Epithelial cell of proximal tubule (primary cell): ENCODE measurements around the gene TBC1D19. TPM values are rescaled to one million over a fixed set of nuclear protein-coding genes. Genes with fewer than 3 reads are reported as not detected.
A peak's percentile ranks its signal among the peaks of the same experiment; 100 is the strongest.

Experiments used
- DNase-seq: peaks from one replicate; pipeline ENCODE4 v3.0.0-alpha.2; 2011; ENCODE audit warnings: low read depth
- H3K4me3 ChIP-seq: 2 replicates; pipeline ENCODE4 v1.5.1; 2011; ENCODE audit warnings: low read depth, mild to moderate bottlenecking, low read length
- total RNA-seq: library from RNA; depleted of rRNA; stranded (reverse); fragments of >200 nt; gene quantifications from 2 replicates; pipeline ENCODE4 v1.2.3, GENCODE V29; 2015
- TF ChIP-seq, protein P1 (sequence below): conservative IDR thresholded peaks from 2 replicates; pipeline ENCODE4 v1.5.1; 2012; ENCODE audit warnings: low read depth, mild to moderate bottlenecking, low read length

Gene TBC1D19
- total RNA-seq, 1 donor from 2014 or later, result 27.9 TPM

DNA sequence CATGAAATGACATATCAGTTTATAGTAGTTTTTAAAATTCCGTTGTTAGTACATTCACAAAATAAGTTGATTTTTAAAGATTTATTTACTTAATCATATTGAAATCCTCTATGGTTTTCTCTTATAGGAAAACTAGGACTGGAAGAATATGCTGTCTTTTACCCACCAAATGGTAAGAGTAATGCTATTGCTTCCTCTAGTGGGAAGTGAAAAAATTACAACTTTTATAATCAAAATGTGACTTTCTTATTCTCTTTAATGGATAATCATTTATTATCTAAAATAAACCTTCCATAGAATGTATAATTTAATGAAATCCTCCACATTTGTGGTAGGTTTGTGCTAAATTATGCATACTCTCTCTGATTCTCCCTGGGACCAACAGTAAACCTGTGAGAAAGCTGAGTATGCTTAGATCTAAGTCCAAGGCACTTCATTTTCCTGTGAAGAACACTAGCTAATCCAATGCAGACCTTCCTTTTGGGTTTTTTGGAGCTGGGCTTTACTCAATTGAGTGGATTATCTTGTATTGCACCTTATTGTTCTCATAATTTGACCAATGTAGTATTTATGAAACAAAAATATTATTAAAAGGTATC lies 136.2 kb downstream of the TBC1D19 start:
- no peak for DNase-seq
- TF ChIP-seq, protein P1, sequence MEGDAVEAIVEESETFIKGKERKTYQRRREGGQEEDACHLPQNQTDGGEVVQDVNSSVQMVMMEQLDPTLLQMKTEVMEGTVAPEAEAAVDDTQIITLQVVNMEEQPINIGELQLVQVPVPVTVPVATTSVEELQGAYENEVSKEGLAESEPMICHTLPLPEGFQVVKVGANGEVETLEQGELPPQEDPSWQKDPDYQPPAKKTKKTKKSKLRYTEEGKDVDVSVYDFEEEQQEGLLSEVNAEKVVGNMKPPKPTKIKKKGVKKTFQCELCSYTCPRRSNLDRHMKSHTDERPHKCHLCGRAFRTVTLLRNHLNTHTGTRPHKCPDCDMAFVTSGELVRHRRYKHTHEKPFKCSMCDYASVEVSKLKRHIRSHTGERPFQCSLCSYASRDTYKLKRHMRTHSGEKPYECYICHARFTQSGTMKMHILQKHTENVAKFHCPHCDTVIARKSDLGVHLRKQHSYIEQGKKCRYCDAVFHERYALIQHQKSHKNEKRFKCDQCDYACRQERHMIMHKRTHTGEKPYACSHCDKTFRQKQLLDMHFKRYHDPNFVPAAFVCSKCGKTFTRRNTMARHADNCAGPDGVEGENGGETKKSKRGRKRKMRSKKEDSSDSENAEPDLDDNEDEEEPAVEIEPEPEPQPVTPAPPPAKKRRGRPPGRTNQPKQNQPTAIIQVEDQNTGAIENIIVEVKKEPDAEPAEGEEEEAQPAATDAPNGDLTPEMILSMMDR, result peak; percentile 67

DNA sequence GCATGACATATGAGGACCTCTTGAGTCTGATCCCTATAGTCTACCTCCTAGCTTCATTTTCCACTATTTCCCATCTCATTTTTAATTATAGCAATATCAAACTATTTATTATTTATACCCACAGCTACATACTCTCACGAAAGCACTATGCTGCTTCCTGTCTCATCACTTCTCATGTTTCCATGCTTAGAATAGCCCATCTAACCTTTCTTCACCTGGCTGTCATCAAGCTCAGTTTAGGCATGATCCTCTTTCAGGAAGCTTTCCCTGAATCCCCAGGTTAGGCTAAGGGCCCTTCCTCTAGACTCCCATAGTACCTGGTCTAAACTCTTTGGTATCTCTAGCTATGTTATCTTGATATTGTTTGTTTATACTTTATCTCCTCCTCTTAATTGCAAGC lies 137.8 kb downstream of the TBC1D19 start:
- TF ChIP-seq, protein P1, result no peak
- H3K4me3 ChIP-seq, result no peak overlapping the region
- no peak for DNase-seq

More for the DNA sequence above, 136.2 kb downstream of the TBC1D19 start:
- no peak overlapping the region for H3K4me3 ChIP-seq

DNA sequence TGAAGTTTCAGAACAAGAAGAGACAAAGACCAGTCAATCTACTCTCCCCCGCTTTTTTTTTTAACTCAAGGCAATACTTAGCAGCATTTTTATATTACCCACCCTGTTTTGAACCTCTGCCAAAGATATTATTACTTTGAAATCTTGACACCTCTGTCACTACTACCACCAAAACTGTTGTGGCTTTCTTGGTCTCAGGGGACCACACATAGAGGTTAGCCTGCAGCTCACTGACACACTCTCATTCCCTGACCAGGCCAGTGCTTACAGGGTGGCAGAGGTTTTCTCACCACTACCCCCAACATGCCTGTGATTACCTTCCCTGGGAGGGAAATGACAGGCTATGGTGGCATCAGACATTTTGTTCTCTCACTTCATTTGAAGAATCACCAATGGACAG lies 139.3 kb downstream of the TBC1D19 start:
- no peak for DNase-seq
- H3K4me3 ChIP-seq, result no peak overlapping the region
- TF ChIP-seq, protein P1, result no peak

DNA sequence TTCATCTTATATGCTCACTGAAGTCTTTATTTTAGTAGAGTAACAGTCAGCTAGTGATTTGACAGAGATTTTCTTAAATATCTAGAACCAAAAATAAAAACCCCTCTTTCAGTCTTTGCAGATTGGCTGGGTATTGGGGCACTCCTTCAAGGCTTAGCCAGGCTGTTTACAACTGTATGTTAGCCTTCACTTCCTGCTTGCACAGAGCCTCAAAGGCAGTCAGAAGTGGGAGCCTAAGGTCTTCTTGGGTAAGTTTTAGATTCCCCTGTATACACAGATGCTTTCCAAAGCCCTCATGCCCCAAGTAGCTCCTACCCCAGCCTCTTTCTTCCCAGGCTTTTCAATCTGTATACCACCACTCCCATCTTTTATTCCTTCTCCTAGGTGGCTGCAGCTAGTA lies 140.7 kb downstream of the TBC1D19 start:
- H3K4me3 ChIP-seq, result no peak overlapping the region
- TF ChIP-seq, protein P1, result no peak
- no peak for DNase-seq

DNA sequence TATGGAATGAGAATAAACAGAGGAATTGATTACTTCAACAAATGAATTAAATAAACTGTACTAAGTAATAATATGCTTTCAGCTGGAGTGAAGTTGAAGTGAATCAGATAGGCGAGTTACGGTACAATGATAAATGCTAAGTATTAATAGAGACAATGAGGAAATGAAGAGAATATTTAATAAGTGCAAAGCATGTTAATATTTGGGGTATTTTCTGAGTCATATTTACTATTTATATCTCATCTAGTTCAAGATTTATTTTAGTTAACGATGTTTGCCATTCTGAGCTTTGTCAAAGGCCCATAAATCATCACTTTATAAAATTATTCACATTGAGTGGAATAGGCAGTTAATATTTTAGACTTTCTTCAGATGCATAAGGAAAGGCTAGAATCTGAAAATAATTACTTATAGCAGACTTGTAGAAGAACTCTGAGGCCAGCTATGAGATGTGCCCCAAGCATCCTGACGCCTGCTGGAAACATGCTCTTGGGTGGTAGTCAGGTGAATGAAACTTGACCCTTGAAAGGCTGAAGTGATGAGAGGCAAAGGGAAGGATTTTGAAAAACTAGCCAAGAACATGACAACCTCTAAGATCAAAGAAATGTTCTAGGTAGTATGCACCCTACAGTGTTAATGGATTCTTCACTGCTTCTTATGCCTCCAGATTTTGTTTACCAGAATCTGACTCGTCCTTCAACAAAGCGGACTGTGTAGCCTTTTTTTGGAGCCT lies 142.9 kb downstream of the TBC1D19 start:
- TF ChIP-seq, protein P1, result no peak
- H3K4me3 ChIP-seq, result no peak overlapping the region
- DNase-seq, result no peak

DNA sequence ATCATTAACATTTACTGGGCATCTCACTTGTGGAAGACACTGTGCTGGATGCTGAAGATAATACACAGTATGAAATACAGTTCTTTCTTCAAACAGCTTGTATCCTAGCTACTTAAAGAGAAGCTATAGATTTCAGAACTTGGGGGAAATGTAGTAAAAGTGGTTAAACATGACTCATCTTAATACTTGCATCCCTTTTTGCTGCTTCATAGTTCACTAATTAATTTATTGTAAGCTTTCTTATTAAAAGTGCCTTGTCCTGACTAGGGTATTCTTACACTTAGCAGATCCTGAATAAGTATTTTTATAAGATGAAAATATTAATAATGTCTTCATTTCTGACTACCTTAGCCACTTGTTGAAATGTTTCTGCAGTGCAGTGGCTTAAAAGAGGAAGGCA lies 144.0 kb downstream of the TBC1D19 start:
- no peak for DNase-seq
- TF ChIP-seq, protein P1, result no peak
- no peak overlapping the region for H3K4me3 ChIP-seq

DNA sequence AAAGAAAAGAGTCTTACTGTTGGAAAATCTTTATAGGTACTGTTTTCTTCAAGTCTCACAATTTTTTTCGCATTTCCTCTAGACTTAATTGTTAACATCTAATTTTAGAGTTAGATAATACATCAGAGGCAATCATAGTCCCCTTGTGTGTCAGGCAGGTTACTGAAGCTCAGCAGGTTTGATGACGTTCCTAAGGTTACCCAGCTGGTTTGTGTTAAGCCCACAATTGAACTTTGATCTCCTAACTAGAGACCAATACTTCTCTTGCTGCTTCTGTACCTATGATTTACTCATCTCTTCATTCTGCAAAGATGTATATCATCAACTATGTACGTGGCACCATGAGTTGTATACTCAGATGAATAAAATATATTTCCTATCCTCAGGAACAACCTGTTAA lies 145.1 kb downstream of the TBC1D19 start:
- TF ChIP-seq, protein P1, result no peak
- no peak for DNase-seq
- no peak overlapping the region for H3K4me3 ChIP-seq
